ENCODE measurements around the gene ANKFN1.

ANKFN1 gene

GRCh38 chr17:56424543-56425044, 271.3 kb downstream of the ANKFN1 start:
- FAIRE-seq = no peak
- no peak for TF ChIP-seq CTCF (IDR thresholded peaks at IDR 0.05; ENCODE audit: insufficient read depth, missing control alignments)
- DNase-seq (ENCODE audit: insufficient read length, low spot score) = no peak

- DNase-seq (ENCODE audit: insufficient read length, low spot score) = no peak
- TF ChIP-seq CTCF (IDR thresholded peaks at IDR 0.05; ENCODE audit: insufficient read depth, missing control alignments) = no peak
- no peak for FAIRE-seq
Observed at GRCh38 chr17:56425483-56425882, 272.2 kb downstream of the ANKFN1 start.

GRCh38 chr17:56426901-56427300, 273.6 kb downstream of the ANKFN1 start:
- no peak for TF ChIP-seq CTCF (IDR thresholded peaks at IDR 0.05; ENCODE audit: insufficient read depth, missing control alignments)
- no peak for FAIRE-seq
- no peak for DNase-seq (ENCODE audit: insufficient read length, low spot score)

GRCh38 chr17:56431736-56432135, 278.5 kb downstream of the ANKFN1 start:
- DNase-seq (ENCODE audit: insufficient read length, low spot score) (no peak), FAIRE-seq (no peak)
- TF ChIP-seq CTCF (IDR thresholded peaks at IDR 0.05; ENCODE audit: insufficient read depth, missing control alignments) = no peak

GRCh38 chr17:56432443-56432842, 279.2 kb downstream of the ANKFN1 start:
- no peak for DNase-seq (ENCODE audit: insufficient read length, low spot score)
- TF ChIP-seq CTCF (IDR thresholded peaks at IDR 0.05; ENCODE audit: insufficient read depth, missing control alignments) = no peak
- FAIRE-seq = no peak

- no peak for TF ChIP-seq CTCF (IDR thresholded peaks at IDR 0.05; ENCODE audit: insufficient read depth, missing control alignments)
- FAIRE-seq = no peak
- DNase-seq (ENCODE audit: insufficient read length, low spot score) = no peak
Observed at GRCh38 chr17:56434610-56435009, 281.3 kb downstream of the ANKFN1 start.

- no peak for TF ChIP-seq CTCF (IDR thresholded peaks at IDR 0.05; ENCODE audit: insufficient read depth, missing control alignments)
- no peak for FAIRE-seq
- no peak for DNase-seq (ENCODE audit: insufficient read length, low spot score)
Observed at GRCh38 chr17:56436142-56436541, 282.9 kb downstream of the ANKFN1 start.

All from D721Med (cell line).